ENCODE measurements around the gene WDR90.

Gene WDR90

DNA sequence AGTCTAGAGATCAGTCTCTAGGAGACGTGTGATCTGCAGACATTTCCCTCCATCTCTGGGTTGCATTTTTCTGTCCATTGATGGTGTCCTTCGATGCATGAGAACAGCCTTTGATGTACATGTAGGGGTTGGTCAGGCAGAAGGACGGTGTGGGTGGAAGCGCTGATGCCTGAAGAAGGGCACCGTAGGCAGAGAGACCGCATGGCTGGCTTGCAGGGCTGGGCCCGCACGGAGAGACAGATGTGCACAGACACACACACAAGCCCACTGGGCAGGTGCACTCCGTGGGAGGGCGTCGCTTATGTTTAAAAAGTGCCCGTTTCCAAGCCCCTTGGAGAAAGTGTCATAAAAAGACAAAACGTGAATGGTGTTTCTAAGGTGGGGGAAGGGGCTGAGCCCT lies 34.0 kb upstream of the WDR90 start:
- no peak overlapping the region for H4K91ac ChIP-seq (ENCODE audit: low read depth, low read length, poor library complexity)
- DNase-seq (ENCODE audit: low spot score): no peak
- no peak overlapping the region for H2BK120ac ChIP-seq (ENCODE audit: low read depth, low read length)
- H3K14ac ChIP-seq (ENCODE audit: low read length): no peak overlapping the region
- no peak overlapping the region for H3K9ac ChIP-seq (ENCODE audit: low read depth, low read length, poor library complexity)
- H3K4me1 ChIP-seq (ENCODE audit: control insufficient read depth in 2 of 2, insufficient read depth in 1 of 2, low read depth in 1 of 2, low read length in 2 of 2): no peaks in the 10 kb centered on the region
- H4K8ac ChIP-seq (ENCODE audit: low read depth, low read length): no peak overlapping the region
- H3K4me3 ChIP-seq (ENCODE audit: low read length in 2 of 2): no peak overlapping the region
- no peak overlapping the region for H3K4ac ChIP-seq (ENCODE audit: low read length)
- no peak overlapping the region for H3K4me2 ChIP-seq (ENCODE audit: insufficient read depth, low read length, poor library complexity, severe bottlenecking)
- H3K36me3 ChIP-seq (replicated peaks in 1 of 2; ENCODE audit: control insufficient read depth in 2 of 2, insufficient read depth in 2 of 2, low read length in 2 of 2): peaks cover 1 to 11% of the 10 kb centered on the region in 2 donors
- no peak overlapping the region for H2BK5ac ChIP-seq (ENCODE audit: low read length)
- WGBS, 2 donors (ENCODE audit: extremely low coverage in 2 of 2, insufficient read length in 2 of 2, insufficient replicate concordance in 1 of 2): no CpG with 5 or more reads among the region's 13 CpGs
- H3K79me1 ChIP-seq (ENCODE audit: low read depth, low read length): peaks cover 19% of the 10 kb centered on the region
- H3K9me3 ChIP-seq (replicated peaks in 1 of 2; ENCODE audit: control insufficient read depth in 2 of 2, insufficient read depth in 1 of 2, low read depth in 1 of 2, low read length in 2 of 2): peaks cover 5 to 6% of the 10 kb centered on the region in 2 donors
- H3K27me3 ChIP-seq (ENCODE audit: control insufficient read depth in 3 of 3, insufficient read depth in 3 of 3, low read depth in 1 of 3, low read length in 3 of 3): no peaks in the 10 kb centered on the region
- peak overlapping the region; percentile 71 for H3K18ac ChIP-seq (ENCODE audit: low read length)
- H2BK12ac ChIP-seq (ENCODE audit: low read length): no peak overlapping the region
- no peak overlapping the region for H2AFZ ChIP-seq (ENCODE audit: low read length)
- no peak overlapping the region for H2BK15ac ChIP-seq (ENCODE audit: low read length)
- peak overlapping the region; percentile 80 for H3K23ac ChIP-seq (ENCODE audit: low read depth, low read length, poor library complexity)
- no peak overlapping the region for H2AK5ac ChIP-seq (ENCODE audit: low read depth, low read length)
- no peak overlapping the region for H3K27ac ChIP-seq (replicated peaks; ENCODE audit: low read length)

DNA sequence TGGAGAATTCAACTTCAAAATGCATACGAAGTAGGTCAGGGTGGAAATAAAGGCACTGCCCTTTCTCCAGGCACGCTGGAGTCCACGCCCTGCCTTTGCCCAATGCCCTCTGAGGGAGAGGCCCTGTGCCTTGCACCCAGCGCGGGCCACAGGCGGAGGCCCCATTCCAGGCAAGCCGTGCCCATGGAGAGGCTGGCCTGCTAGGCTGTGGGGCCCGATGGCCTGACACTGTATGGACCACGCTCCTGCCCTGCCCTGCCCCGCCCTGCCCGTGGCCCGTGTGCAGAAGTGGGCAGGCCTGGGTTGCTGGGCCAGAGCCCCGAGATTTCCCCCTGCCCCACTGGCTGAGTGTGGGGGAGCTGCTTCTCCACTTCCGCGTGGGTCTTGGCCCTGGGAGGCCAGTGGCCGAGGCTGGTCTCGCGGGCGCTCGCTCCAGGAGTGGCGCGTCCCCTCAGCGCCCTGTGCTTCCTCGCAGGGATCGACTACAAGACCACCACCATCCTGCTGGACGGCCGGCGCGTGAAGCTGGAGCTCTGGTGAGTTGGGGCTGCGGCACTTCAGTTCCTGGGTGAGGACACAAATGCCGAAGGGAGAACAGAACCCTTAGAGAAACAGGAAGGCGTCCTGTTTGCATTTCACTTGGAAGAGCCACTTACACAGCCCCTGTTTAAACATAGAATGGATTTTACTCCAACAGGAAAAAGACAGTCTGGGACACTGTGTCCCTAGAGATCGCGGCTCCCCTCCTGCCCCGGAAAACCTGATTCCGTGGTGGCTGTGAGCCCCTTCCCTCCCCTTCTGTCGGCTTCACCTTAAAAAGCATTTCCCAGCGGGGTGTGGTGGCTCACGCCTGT lies 32.2 kb upstream of the WDR90 start:
- H2BK15ac ChIP-seq (ENCODE audit: low read length): no peak overlapping the region
- no peak overlapping the region for H3K27ac ChIP-seq (replicated peaks; ENCODE audit: low read length)
- H3K18ac ChIP-seq (ENCODE audit: low read length): peak overlapping the region; percentile 48
- H3K27me3 ChIP-seq (ENCODE audit: control insufficient read depth in 3 of 3, insufficient read depth in 3 of 3, low read depth in 1 of 3, low read length in 3 of 3): no peaks in the 10 kb centered on the region
- no peak overlapping the region for H3K4me3 ChIP-seq (ENCODE audit: low read length in 2 of 2)
- H2AFZ ChIP-seq (ENCODE audit: low read length): no peak overlapping the region
- no peak overlapping the region for H4K91ac ChIP-seq (ENCODE audit: low read depth, low read length, poor library complexity)
- H2BK120ac ChIP-seq (ENCODE audit: low read depth, low read length): no peak overlapping the region
- H2BK5ac ChIP-seq (ENCODE audit: low read length): no peak overlapping the region
- DNase-seq (ENCODE audit: low spot score): no peak
- peak overlapping the region; percentile 43 for H4K8ac ChIP-seq (ENCODE audit: low read depth, low read length)
- H3K14ac ChIP-seq (ENCODE audit: low read length): no peak overlapping the region
- H2BK12ac ChIP-seq (ENCODE audit: low read length): peak overlapping the region; percentile 41
- H3K79me1 ChIP-seq (ENCODE audit: low read depth, low read length): peaks cover 16% of the 10 kb centered on the region
- peaks cover 5 to 6% of the 10 kb centered on the region in 2 donors for H3K9me3 ChIP-seq (replicated peaks in 1 of 2; ENCODE audit: control insufficient read depth in 2 of 2, insufficient read depth in 1 of 2, low read depth in 1 of 2, low read length in 2 of 2)
- peaks cover 1 to 11% of the 10 kb centered on the region in 2 donors for H3K36me3 ChIP-seq (replicated peaks in 1 of 2; ENCODE audit: control insufficient read depth in 2 of 2, insufficient read depth in 2 of 2, low read length in 2 of 2)
- no peak overlapping the region for H3K4me2 ChIP-seq (ENCODE audit: insufficient read depth, low read length, poor library complexity, severe bottlenecking)
- no CpG with 5 or more reads among the region's 39 CpGs for WGBS, 2 donors (ENCODE audit: extremely low coverage in 2 of 2, insufficient read length in 2 of 2, insufficient replicate concordance in 1 of 2)
- no peak overlapping the region for H3K23ac ChIP-seq (ENCODE audit: low read depth, low read length, poor library complexity)
- H2AK5ac ChIP-seq (ENCODE audit: low read depth, low read length): no peak overlapping the region
- H3K4ac ChIP-seq (ENCODE audit: low read length): no peak overlapping the region
- peaks cover 0 to under 1% of the 10 kb centered on the region in 2 donors for H3K4me1 ChIP-seq (ENCODE audit: control insufficient read depth in 2 of 2, insufficient read depth in 1 of 2, low read depth in 1 of 2, low read length in 2 of 2)
- H3K9ac ChIP-seq (ENCODE audit: low read depth, low read length, poor library complexity): no peak overlapping the region

DNA sequence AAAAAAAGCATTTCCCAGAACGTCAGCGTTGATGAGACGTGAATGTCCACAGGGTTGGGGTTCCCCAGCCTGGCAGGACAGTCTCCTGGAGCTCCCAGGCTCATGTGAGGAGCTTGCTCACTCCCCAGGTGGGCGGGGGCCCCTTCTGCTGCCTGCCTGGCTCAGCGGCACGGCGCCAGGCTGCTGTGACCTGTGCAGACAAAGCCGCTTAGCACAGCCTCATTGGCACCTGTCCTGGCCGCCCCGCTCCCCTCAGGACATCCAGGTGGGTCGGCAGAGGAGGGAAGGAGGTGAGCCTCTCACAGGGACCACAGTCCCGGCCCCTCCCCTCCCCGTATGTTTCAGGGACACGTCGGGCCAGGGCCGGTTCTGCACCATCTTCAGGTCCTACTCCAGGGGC lies 31.3 kb upstream of the WDR90 start:
- Histone ChIP-seq H2AK5ac (ENCODE audit: low read depth, low read length) (no peak overlapping the region), H3K23ac (ENCODE audit: low read depth, low read length, poor library complexity) (peak overlapping the region; percentile 89), H3K18ac (ENCODE audit: low read length) (no peak overlapping the region), H4K8ac (ENCODE audit: low read depth, low read length) (no peak overlapping the region), H3K9me3 (replicated peaks in 1 of 2; ENCODE audit: control insufficient read depth in 2 of 2, insufficient read depth in 1 of 2, low read depth in 1 of 2, low read length in 2 of 2) (peaks cover 5 to 6% of the 10 kb centered on the region in 2 donors), H3K27ac (replicated peaks; ENCODE audit: low read length) (no peak overlapping the region), H3K4me3 (ENCODE audit: low read length in 2 of 2) (no peak overlapping the region), H3K27me3 (ENCODE audit: control insufficient read depth in 3 of 3, insufficient read depth in 3 of 3, low read depth in 1 of 3, low read length in 3 of 3) (no peaks in the 10 kb centered on the region), H2BK12ac (ENCODE audit: low read length) (no peak overlapping the region), H3K4me2 (ENCODE audit: insufficient read depth, low read length, poor library complexity, severe bottlenecking) (no peak overlapping the region), H3K4me1 (ENCODE audit: control insufficient read depth in 2 of 2, insufficient read depth in 1 of 2, low read depth in 1 of 2, low read length in 2 of 2) (peaks cover 0 to 3% of the 10 kb centered on the region in 2 donors), H2BK5ac (ENCODE audit: low read length) (peak overlapping the region; percentile 24), H3K4ac (ENCODE audit: low read length) (no peak overlapping the region), H3K79me1 (ENCODE audit: low read depth, low read length) (peaks cover 19% of the 10 kb centered on the region), H3K36me3 (replicated peaks in 1 of 2; ENCODE audit: control insufficient read depth in 2 of 2, insufficient read depth in 2 of 2, low read length in 2 of 2) (peaks cover 1 to 11% of the 10 kb centered on the region in 2 donors), H3K9ac (ENCODE audit: low read depth, low read length, poor library complexity) (no peak overlapping the region), H2BK15ac (ENCODE audit: low read length) (no peak overlapping the region), H2BK120ac (ENCODE audit: low read depth, low read length) (no peak overlapping the region), H4K91ac (ENCODE audit: low read depth, low read length, poor library complexity) (no peak overlapping the region), H3K14ac (ENCODE audit: low read length) (no peak overlapping the region), H2AFZ (ENCODE audit: low read length) (no peak overlapping the region)
- WGBS, 2 donors (ENCODE audit: extremely low coverage in 2 of 2, insufficient read length in 2 of 2, insufficient replicate concordance in 1 of 2): no CpG with 5 or more reads among the region's 16 CpGs
- DNase-seq (ENCODE audit: low spot score): no peak

DNA sequence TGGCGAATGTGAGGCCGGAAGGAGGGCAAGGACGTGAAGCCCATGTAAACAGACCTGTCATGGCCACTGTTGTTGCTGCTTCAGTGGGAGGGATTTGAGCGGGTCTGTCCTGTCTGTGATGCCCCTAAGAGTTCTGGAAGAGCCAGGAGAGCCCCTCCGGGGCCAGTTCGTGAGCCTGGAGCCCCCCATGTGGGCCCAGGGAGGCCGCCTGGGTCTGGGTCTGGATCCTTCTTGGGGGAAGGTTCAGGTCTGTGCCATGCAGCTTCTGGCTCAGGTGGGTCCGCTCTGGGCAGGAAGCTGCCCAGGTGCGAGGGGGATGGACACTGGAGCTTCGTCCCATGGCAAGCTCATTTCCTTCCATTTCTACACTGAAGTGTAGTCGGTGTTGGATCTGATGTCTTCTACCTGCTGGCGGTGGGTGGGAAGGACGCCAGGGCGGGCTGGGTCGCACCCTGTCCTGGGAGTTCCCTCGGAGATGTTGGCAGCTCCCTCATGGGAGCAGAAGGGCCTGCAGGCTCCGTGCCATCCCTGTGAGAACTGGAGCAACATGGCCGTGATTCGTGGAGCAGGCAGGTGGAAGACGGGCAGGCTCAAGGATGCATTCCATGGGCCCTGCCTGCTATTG lies 29.6 kb upstream of the WDR90 start:
- H2BK12ac ChIP-seq (ENCODE audit: low read length): peak overlapping the region; percentile 41
- H3K4me2 ChIP-seq (ENCODE audit: insufficient read depth, low read length, poor library complexity, severe bottlenecking): no peak overlapping the region
- no CpG with 5 or more reads among the region's 20 CpGs for WGBS, 2 donors (ENCODE audit: extremely low coverage in 2 of 2, insufficient read length in 2 of 2, insufficient replicate concordance in 1 of 2)
- H2AK5ac ChIP-seq (ENCODE audit: low read depth, low read length): no peak overlapping the region
- peaks cover 16% of the 10 kb centered on the region for H3K79me1 ChIP-seq (ENCODE audit: low read depth, low read length)
- no peak overlapping the region for H2BK15ac ChIP-seq (ENCODE audit: low read length)
- H3K4ac ChIP-seq (ENCODE audit: low read length): no peak overlapping the region
- peaks cover 0 to 7% of the 10 kb centered on the region in 2 donors for H3K4me1 ChIP-seq (ENCODE audit: control insufficient read depth in 2 of 2, insufficient read depth in 1 of 2, low read depth in 1 of 2, low read length in 2 of 2)
- no peak overlapping the region for H3K9ac ChIP-seq (ENCODE audit: low read depth, low read length, poor library complexity)
- H2AFZ ChIP-seq (ENCODE audit: low read length): no peak overlapping the region
- no peak overlapping the region for H2BK5ac ChIP-seq (ENCODE audit: low read length)
- H4K91ac ChIP-seq (ENCODE audit: low read depth, low read length, poor library complexity): no peak overlapping the region
- peaks cover 0 to 5% of the 10 kb centered on the region in 2 donors for H3K9me3 ChIP-seq (replicated peaks in 1 of 2; ENCODE audit: control insufficient read depth in 2 of 2, insufficient read depth in 1 of 2, low read depth in 1 of 2, low read length in 2 of 2)
- H3K36me3 ChIP-seq (replicated peaks in 1 of 2; ENCODE audit: control insufficient read depth in 2 of 2, insufficient read depth in 2 of 2, low read length in 2 of 2): peaks cover 1 to 2% of the 10 kb centered on the region in 2 donors
- H3K18ac ChIP-seq (ENCODE audit: low read length): peak overlapping the region; percentile 28
- no peak for DNase-seq (ENCODE audit: low spot score)
- H3K23ac ChIP-seq (ENCODE audit: low read depth, low read length, poor library complexity): no peak overlapping the region
- H2BK120ac ChIP-seq (ENCODE audit: low read depth, low read length): no peak overlapping the region
- no peak overlapping the region for H3K27ac ChIP-seq (replicated peaks; ENCODE audit: low read length)
- H4K8ac ChIP-seq (ENCODE audit: low read depth, low read length): peak overlapping the region; percentile 43
- no peaks in the 10 kb centered on the region for H3K27me3 ChIP-seq (ENCODE audit: control insufficient read depth in 3 of 3, insufficient read depth in 3 of 3, low read depth in 1 of 3, low read length in 3 of 3)
- H3K14ac ChIP-seq (ENCODE audit: low read length): no peak overlapping the region
- no peak overlapping the region for H3K4me3 ChIP-seq (ENCODE audit: low read length in 2 of 2)
